Keratinocyte (primary cell): Measurements from ENCODE around the gene HNRNPU. TPM values are rescaled to one million over a fixed set of nuclear protein-coding genes. Genes with fewer than 3 reads are reported as not detected.

Source experiments
- DNase-seq: peaks from one replicate; pipeline ENCODE4 v3.0.0-alpha.2; 2011; ENCODE audit warnings: low read depth, missing footprints, low spot score
- FAIRE-seq: peaks from 2 replicates; lab custom pipeline; 2011; peaks lifted over from hg19 to GRCh38; lab: Jason Lieb, UNC
- H2AFZ ChIP-seq: 2 replicates; pipeline ENCODE4 v1.6.0; 2012; ENCODE audit warnings: low read length, control low read depth, inconsistent platforms; ENCODE audit not compliant: control insufficient read depth
- H3K27ac ChIP-seq: 2 replicates; pipeline ENCODE4 v1.5.1; 2011; ENCODE audit warnings: low read length; ENCODE audit not compliant: control insufficient read depth, insufficient read depth
- H3K27me3 ChIP-seq: 3 replicates; pipeline ENCODE4 v1.6.0; 2011; ENCODE audit warnings: low read length; ENCODE audit not compliant: control insufficient read depth, insufficient read depth; ENCODE audit errors: extremely low read depth
- H3K36me3 ChIP-seq, 2 experiments: 2 replicates in 1 of 2; 3 replicates in 1 of 2; pipeline ENCODE4 v1.5.1; 2011; ENCODE audit warnings: low read length in 2 of 2, mild to moderate bottlenecking in 1 of 2; ENCODE audit not compliant: control insufficient read depth in 2 of 2, insufficient read depth in 2 of 2; ENCODE audit errors: extremely low read depth in 1 of 2
- H3K4me1 ChIP-seq: 3 replicates; pipeline ENCODE4 v1.5.1; 2011; ENCODE audit warnings: low read length; ENCODE audit not compliant: control insufficient read depth, insufficient read depth; ENCODE audit errors: extremely low read depth
- H3K4me2 ChIP-seq: 3 replicates; pipeline ENCODE4 v1.6.0; 2011; ENCODE audit warnings: low read depth, low read length; ENCODE audit not compliant: control insufficient read depth, insufficient read depth; ENCODE audit errors: extremely low read depth
- H3K4me3 ChIP-seq, 3 experiments: fragments of 200-600 bp in 1 of 3; sonication (generic) in 1 of 3; 2 replicates in 2 of 3; 3 replicates in 1 of 3; pipeline ENCODE4 v1.5.1; 2011 to 2016; ENCODE audit warnings: low read length in 3 of 3, mild to moderate bottlenecking in 3 of 3, control low read depth in 2 of 3, inconsistent platforms in 1 of 3, low read depth in 1 of 3, mixed read lengths in 1 of 3, mixed run types in 1 of 3, moderate library complexity in 1 of 3; ENCODE audit not compliant: control insufficient read depth in 2 of 3, insufficient read depth in 2 of 3; ENCODE audit errors: extremely low read depth in 1 of 3
- H3K79me2 ChIP-seq: 2 replicates; pipeline ENCODE4 v1.6.0; 2012; ENCODE audit warnings: low read length; ENCODE audit not compliant: control insufficient read depth, insufficient read depth
- H3K9ac ChIP-seq: 3 replicates; pipeline ENCODE4 v1.6.0; 2011; ENCODE audit warnings: low read length; ENCODE audit not compliant: control insufficient read depth, insufficient read depth; ENCODE audit errors: extremely low read depth
- H3K9me1 ChIP-seq: 3 replicates; pipeline ENCODE4 v1.6.0; 2011; ENCODE audit warnings: low read length; ENCODE audit not compliant: control insufficient read depth, insufficient read depth; ENCODE audit errors: extremely low read depth
- H3K9me3 ChIP-seq: 2 replicates; pipeline ENCODE4 v1.5.1; 2012; ENCODE audit warnings: low read depth, low read length; ENCODE audit not compliant: control insufficient read depth
- H4K20me1 ChIP-seq: 3 replicates; pipeline ENCODE4 v1.6.0; 2011; ENCODE audit warnings: low read length; ENCODE audit not compliant: control insufficient read depth, insufficient read depth; ENCODE audit errors: extremely low read depth
- CTCF ChIP-seq, 3 experiments: IDR thresholded peaks in 1 of 3; conservative IDR thresholded peaks in 1 of 3; optimal IDR thresholded peaks in 1 of 3; 2 replicates in 2 of 3; 3 replicates in 1 of 3; pipeline versions ENCODE3 to v1.5.1; 2011; ENCODE audit warnings: low read length in 3 of 3, mild to moderate bottlenecking in 3 of 3, moderate library complexity in 2 of 3, control low read depth in 1 of 3, inconsistent platforms in 1 of 3; ENCODE audit not compliant: insufficient read depth in 2 of 3; ENCODE audit errors: extremely low read depth in 1 of 3
- EZH2 ChIP-seq: IDR thresholded peaks from one replicate; pipeline ENCODE4 v1.6.1; 2012; ENCODE audit warnings: inconsistent platforms, mild to moderate bottlenecking, low read length, moderate library complexity
- dilution Hi-C: fragments of 300-500 bp; cut with MboI; formaldehyde crosslinking; loops from one replicate; pipeline ENCODE4 v1.7.0; 2020; ENCODE audit warnings: low sequenced_read_pairs; ENCODE audit not compliant: extremely low pct_ligation_motif_present
- polyA plus RNA-seq, 5 experiments: library from polyadenylated mRNA; depleted of rRNA in 3 of 5; stranded (reverse) in 3 of 5; stranded (forward) in 1 of 5; unstranded in 1 of 5; fragments of >200 nt; gene quantifications; 1 replicate in 1 of 5; 2 replicates in 3 of 5; 3 replicates in 1 of 5; pipeline versions ENCODE4 v1.2.1 to v1.2.3, GENCODE V29; 2011 to 2012; ENCODE audit warnings: missing spikeins in 2 of 5, low read depth in 1 of 5, low replicate concordance in 1 of 5

Gene HNRNPU
- polyA plus RNA-seq, 1 donor (not counting 4 experiments of a cell fraction or from before 2014, with no cell fraction given) = 220 TPM

GRCh38 chr1:244800821-244801220, 63.5 kb downstream of the HNRNPU start:
- Histone ChIP-seq H3K9me1 (no peaks in the 10 kb centered on the region), H3K4me2 (no peak overlapping the region), H3K9me3 (no peaks in the 10 kb centered on the region), H3K79me2 (no peaks in the 10 kb centered on the region), H4K20me1 (no peaks in the 10 kb centered on the region), H3K27me3 (no peaks in the 10 kb centered on the region), H3K9ac (no peak overlapping the region), H3K4me3 (no peak overlapping the region), H3K27ac (no peak overlapping the region), H3K4me1 (no peaks in the 10 kb centered on the region), H2AFZ (no peak overlapping the region), H3K36me3 (no peaks in the 10 kb centered on the region)
- FAIRE-seq = no peak
- no peak for DNase-seq
- TF ChIP-seq EZH2 (no peak), CTCF (optimal IDR thresholded peaks at IDR 0.05 in 1 of 3, IDR thresholded peaks at IDR 0.05 in 1 of 3, conservative IDR thresholded peaks at IDR 0.05 in 1 of 3; ENCODE audit: extremely low read depth in 1 of 3, insufficient read depth in 2 of 3, low read length in 3 of 3) (no peak)
- dilution Hi-C loops = no loop called here

Other genes with a start within 250 kb of the HNRNPU start
- gene DESI2, start 211.4 kb downstream of the HNRNPU start, polyA plus RNA-seq = 22.8 to 33.9 TPM (median 23.0 TPM) in 3 replicates
- 22.6 to 66.1 TPM (median 23.9 TPM) in 3 replicates for gene COX20, start 28.9 kb downstream of the HNRNPU start, polyA plus RNA-seq